Cardiac septum (tissue), 1 donor: ENCODE results near the gene RUNX1. TPM values are rescaled to one million over a fixed set of nuclear protein-coding genes. Genes with fewer than 3 reads are reported as not detected.

Experiments used
- DNase-seq: peaks from one replicate; pipeline ENCODE4 v3.0.0-alpha.2; 2020; ENCODE audit warnings: low spot score
- intact Hi-C: fragments of 100-400 bp; cut with DNase I; formaldehyde crosslinking; loops from one replicate; pipeline ENCODE4 v1.14.0; 2022
- total RNA-seq: library from RNA; stranded (reverse); fragmentation: NEBNext Ultra II Directional; extraction: Animal tissue kit (Norgen Biotek cat#: 25700); gene quantifications from one replicate; pipeline ENCODE4 v1.2.1, GENCODE V29; 2021
- donor health status: DM: no; HTN: no; CAD: no.

Gene RUNX1
- total RNA-seq, 1 donor from 2014 or later: 21.6 TPM

GRCh38 chr21:34915364-34915841 is 133.7 kb downstream of the RUNX1 start:
- intact Hi-C loops: no loop called here
- DNase-seq: no peak

DNA sequence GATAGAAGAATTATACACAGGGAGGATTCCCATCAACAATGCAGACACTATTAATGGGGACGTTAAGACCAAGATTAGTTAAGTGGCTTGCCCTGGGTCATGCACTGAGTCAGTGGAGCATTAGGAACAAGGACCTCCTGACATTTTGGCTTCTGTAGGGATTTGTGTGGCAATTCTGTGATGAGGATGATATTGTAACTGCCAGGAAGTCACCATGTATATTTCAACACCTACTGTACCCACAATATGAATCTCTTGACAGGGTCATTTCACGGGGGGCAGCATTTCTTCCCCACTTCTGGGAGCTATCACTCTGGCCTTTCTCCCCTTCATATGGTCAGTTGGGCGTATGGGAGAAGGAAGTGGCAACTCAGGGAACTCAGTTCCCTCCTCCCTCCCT is 134.9 kb downstream of the RUNX1 start:
- intact Hi-C loops: no loop called here
- no peak for DNase-seq

- no peak for DNase-seq
- intact Hi-C loops: no loop called here
Measured at GRCh38 chr21:34913811-34914210, 135.3 kb downstream of the RUNX1 start.

GRCh38 chr21:34912022-34912945 is 136.8 kb downstream of the RUNX1 start:
- no peak for DNase-seq
- intact Hi-C loops: no loop called here

GRCh38 chr21:34911360-34911759 is 137.7 kb downstream of the RUNX1 start:
- intact Hi-C loops: no loop called here
- peak; percentile 79 for DNase-seq

DNA sequence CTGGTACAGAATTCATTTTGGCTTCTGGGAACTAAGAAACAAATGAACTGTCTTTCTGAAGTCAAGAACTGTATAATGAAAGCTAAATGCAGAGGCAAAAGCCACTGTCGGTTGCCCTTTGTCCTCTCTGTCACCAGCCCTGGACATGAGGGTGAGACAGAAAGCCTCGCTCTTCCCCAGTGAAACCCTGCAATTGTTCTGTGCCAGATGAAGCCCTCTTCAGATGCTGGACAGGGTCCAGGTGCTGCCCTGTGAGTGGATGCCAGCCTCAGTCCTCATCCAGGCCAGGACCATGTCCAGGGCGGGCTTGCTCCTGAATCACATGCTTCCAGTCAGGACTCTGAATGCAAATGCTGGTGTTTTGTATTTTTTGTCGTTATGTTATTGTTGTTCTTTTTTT is 138.7 kb downstream of the RUNX1 start:
- no peak for DNase-seq
- intact Hi-C loops: no loop called here

DNA sequence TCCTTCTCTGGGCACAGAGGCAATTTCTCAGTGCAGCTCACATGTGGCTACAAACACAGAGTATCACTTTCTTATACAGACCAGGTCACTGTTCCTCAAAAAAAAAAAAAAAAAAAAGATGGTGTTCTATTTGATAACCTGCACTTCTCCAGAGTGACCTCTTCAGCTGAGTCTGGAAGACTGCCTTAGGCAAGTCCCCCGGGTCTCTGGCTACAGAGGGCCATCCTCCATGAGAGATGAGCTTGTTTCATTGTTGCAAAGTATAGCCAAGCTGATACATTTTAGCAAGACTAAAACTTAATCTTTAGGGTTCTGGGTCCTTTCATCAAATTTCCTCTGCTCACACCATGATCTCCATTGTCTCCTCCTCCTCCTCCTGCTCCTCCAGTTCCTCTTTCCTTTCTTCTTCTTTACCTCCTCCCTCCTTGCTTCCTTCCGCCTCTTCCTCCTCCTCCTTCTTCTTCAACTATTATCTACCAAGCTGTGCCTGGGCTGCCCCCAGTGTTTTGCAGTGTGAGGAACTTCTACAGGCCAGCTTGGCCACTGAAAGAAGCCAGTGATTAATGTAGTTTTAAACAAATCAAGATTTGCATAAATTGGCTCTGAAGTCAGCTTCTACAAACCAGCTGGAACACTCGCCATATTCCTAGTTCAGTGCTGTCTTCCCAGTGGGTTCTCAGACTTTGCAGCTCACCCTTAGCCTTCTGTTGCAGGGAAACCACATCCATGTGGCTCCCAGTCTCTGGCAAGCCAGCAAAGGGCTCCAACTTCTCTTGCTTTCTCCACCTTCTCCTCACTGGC is 139.4 kb downstream of the RUNX1 start:
- intact Hi-C loops: no loop called here
- no peak for DNase-seq

DNA sequence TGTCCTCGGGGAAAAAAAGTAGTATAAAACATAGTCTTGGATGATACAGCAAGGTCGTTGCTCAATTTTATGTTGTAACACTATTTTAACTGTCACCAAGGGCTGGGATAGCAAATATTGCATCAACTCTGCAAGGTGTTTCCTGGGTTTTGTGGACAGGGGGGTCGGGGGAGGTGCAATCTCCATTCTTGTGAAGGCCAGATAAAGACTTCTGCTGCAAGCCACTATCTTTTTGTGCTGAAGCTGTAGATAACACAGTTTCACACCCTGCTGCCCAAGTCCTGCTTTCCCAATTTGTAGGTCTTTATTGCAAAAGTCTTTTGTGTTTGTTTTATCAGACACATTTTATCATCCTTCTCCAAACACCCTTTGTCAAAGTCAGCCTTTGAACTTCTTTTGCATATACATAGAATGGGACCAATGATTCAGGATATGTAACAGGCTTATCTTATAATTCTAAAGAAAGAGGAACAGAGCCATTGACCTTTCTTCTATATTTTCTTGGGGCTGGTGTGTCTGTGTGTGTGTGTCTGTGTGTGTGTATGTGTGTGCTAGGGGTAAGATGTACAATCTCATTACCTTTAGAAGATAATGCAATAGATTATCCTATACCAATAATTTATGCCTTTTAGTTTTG is 140.6 kb downstream of the RUNX1 start:
- no peak for DNase-seq
- intact Hi-C loops: no loop called here

GRCh38 chr21:34907461-34908418 is 141.4 kb downstream of the RUNX1 start:
- intact Hi-C loops: no loop called here
- no peak for DNase-seq

GRCh38 chr21:34906401-34906800 is 142.7 kb downstream of the RUNX1 start:
- intact Hi-C loops: no loop called here

DNA sequence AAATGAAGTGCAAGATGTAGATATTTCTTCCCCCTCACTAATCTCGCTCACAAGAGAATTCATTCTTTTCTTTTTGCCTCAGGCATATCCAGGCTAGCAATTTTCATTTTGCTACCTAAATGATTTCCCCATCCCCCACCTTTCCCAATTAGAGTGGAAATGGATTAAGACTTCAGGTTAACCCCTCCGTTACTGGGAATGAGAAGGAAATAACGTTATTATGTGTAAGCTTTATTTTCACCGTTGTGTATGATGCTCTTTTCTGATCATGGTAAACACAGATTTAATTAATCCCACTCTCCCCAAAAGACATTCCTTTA is 143.9 kb downstream of the RUNX1 start:
- intact Hi-C loops: no loop called here
- no peak for DNase-seq

More at GRCh38 chr21:34906401-34906800, 142.7 kb downstream of the RUNX1 start:
- no peak for DNase-seq

GRCh38 chr21:34904526-34905217 is 144.4 kb downstream of the RUNX1 start:
- intact Hi-C loops: no loop called here
- DNase-seq: no peak

- no peak for DNase-seq
- intact Hi-C loops: no loop called here
Measured at GRCh38 chr21:34900376-34900775, 148.7 kb downstream of the RUNX1 start.

GRCh38 chr21:34899760-34900159 is 149.3 kb downstream of the RUNX1 start:
- intact Hi-C loops: no loop called here
- no peak for DNase-seq

- intact Hi-C loops: no loop called here
- no peak for DNase-seq
Measured at GRCh38 chr21:34899302-34899701, 149.8 kb downstream of the RUNX1 start.

DNA sequence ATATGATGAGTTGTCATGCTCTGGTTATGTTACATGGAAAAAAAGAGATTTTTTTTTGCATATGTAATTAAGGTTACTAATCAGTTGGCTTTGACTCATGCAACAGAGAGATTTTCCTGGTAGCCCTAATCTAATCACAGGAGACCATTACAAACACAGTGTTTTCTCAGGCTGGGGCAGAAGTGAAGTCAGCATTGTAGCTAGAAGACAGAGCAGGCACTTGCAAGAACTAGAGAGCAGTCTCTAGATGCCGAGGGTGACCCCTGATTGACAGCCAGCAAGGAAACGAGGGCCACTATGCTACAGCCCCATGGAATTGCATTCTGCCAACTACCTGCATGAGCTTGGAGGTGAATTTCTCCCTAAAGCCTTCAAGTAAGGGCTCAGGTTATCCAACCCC is 151.3 kb downstream of the RUNX1 start:
- no peak for DNase-seq
- intact Hi-C loops: no loop called here

GRCh38 chr21:34894401-34894800 is 154.7 kb downstream of the RUNX1 start:
- no peak for DNase-seq
- intact Hi-C loops: loop anchor here (5.0 kb wide), 2 partner anchors 508 to 948 kb away; no protein-coding TSS in a partner anchor

GRCh38 chr21:34892209-34892608 is 156.9 kb downstream of the RUNX1 start:
- DNase-seq: no peak
- intact Hi-C loops: loop anchor here (5.0 kb wide), 2 partner anchors 510 to 950 kb away; no protein-coding TSS in a partner anchor
